ENCODE measurements around the gene HOTAIR. TPM values are rescaled to one million over a fixed set of nuclear protein-coding genes. Genes with fewer than 3 reads are reported as not detected.

The HOTAIR gene
- not detected in 2 replicates for total RNA-seq

DNA sequence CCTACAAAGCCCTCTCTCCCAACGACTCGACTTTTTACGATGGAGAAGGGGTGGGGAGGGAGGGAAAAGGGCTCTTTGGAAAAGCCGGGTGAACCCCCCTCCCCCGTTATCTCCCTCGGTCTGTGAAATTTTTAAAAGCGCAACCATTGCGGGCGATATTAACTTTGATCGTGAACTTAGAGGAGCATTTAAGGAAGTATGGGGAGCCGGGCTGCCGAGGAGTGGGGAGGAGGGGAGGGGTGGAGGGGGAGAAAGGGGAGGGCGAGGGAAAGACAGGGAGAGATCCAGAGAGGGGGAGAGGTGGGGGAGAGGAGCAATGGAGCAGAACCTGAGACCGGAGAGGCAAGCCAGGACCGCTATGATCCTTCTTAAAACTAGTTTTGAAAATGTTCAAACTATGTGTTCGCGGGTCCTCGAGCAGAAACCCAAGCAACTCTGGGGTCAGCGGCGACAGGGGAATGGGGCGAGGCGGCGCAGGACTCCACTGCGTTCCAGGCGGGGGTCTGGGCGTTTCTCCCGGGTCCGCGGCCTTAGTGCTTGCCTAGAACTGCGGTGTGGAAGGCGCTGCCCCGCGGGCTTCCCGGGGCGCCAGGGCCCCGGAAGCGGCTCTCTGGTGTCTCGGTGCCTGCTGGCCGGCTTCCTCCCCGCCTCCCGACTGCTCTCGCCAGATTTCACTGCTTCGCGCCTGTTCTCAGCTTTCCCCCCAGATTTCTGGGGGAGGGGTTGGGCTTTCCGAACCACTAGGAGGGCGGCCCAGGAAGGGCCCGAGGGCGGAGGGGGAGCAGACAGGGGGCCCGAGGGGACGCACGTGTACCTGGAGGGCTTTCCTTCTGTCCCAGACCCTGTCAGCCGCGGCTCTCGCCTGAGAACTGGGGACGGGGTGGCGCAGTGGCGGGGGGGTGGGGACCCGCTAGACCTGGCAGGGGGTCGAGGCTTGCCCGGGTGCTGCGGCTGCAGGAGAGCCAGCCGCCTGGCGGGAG lies at the start of gene HOTAIR:
Gene HOTAIR (minus strand): TSS at position 871 of the 980 bp plus-strand sequence.

DNA sequence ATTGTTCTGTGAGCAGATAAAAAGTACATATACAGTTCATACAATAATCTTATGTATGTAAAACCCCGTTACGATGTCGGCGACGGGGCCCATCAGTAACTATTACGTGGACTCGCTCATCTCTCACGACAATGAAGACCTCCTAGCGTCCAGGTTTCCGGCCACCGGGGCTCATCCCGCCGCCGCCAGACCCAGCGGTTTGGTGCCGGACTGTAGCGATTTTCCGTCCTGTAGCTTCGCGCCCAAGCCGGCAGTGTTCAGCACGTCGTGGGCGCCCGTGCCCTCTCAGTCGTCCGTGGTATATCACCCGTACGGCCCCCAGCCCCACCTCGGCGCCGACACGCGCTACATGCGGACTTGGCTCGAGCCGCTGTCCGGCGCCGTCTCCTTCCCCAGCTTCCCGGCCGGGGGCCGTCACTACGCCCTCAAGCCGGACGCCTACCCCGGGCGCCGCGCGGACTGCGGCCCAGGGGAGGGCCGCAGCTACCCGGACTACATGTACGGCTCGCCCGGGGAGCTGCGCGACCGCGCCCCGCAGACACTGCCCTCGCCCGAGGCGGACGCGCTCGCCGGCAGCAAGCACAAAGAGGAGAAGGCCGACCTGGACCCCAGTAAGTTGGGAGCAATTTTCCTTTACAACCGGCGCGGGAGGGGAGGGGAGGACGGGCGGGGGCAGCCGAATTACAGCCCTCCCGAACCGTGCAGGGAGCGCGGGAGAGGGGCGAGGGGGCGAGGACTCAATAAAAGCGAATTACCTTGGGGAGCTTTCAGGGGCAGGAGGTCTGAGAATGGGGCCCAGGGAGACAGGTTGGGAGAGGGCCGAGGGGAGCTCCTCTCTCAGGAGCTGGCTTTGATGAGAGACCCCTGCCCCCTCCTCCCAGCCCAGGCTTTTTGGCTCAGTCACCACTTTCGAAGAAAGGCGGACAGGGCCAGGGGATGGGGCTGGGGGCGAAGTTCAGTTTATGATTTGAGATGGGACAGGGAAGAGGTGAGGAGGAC lies 25.7 kb upstream of the HOTAIR start, which contains the start of gene HOXC9:
Gene HOXC9 (plus strand): TSS at position 46 of the 999 bp plus-strand sequence. CDS start 28 bp downstream, at position 74.

DNA sequence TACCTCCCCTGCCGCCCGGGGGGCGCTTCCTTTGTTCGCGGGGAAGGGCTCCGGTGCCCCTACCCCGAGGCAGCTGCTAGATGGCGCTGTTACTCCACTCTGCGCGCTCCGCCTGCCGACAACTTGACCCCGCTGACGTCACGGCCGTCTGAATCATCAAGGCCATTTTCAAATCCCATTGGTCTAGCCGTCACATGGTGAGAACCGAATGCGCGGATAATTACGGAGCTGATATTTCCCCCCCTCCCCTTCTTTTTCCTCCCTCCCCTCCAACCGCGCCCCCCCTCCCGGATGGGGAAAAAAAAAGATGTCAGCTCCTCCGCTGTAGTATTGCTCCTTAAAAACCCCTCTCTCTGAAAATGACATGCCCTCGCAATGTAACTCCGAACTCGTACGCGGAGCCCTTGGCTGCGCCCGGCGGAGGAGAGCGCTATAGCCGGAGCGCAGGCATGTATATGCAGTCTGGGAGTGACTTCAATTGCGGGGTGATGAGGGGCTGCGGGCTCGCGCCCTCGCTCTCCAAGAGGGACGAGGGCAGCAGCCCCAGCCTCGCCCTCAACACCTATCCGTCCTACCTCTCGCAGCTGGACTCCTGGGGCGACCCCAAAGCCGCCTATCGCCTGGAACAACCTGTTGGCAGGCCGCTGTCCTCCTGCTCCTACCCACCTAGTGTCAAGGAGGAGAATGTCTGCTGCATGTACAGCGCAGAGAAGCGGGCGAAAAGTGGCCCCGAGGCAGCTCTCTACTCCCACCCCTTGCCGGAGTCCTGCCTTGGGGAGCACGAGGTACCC lies 10.3 kb upstream of the HOTAIR start, which contains the start of gene HOXC10:
Gene HOXC10 (plus strand): TSS at position 246 of the 791 bp plus-strand sequence. CDS start 114 bp downstream, at position 360.

DNA sequence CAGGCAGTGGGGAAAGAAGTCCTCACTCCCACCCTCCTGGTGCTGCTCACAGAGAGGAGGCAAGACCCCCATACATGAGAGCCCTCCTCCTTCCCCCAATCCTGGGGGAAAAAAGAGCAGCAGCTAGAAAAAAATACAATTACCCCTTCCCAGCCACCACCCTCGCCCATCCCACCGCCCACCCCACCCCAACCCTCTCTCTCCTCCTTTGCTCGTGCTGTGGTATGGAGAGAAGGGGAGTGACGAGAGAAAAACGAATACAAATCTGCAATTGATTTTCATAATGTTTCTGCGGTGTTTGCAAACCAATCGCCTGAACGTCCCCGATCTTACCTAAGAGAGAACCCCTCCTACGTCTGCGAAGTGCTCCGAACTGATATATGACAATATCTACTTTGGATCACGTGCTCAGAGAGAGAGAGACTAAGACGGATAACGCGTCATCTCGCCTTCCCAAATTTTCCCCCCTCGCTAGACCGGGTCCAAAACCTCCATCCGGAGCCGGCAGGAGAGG lies 2.0 kb downstream of the HOTAIR start, which contains the start of gene HOXC11:
Gene HOXC11 (plus strand): TSS at position 405 of the 514 bp plus-strand sequence. CDS start 116 bp downstream, outside the sequence.

GRCh38 chr12:53954694-53955035 lies 20.1 kb downstream of the HOTAIR start, which contains the start of gene HOXC12:
HOXC12 (plus strand) TSS chr12:53954903; CDS start chr12:53954930, 27 bp downstream.

GRCh38 chr12:53938326-53939140 lies 36.2 kb downstream of the HOTAIR start, which contains the start of gene HOXC13:
HOXC13 (plus strand) TSS chr12:53938831; CDS start chr12:53938907, 76 bp downstream.

Other genes starting within 250 kb of the HOTAIR start
- gene CALCOCO1, start 247.5 kb downstream of the HOTAIR start, total RNA-seq, result 86.2 and 92.7 TPM in 2 replicates
- gene CISTR, start 223.0 kb downstream of the HOTAIR start, total RNA-seq, result not detected in 2 replicates
- under 0.01 TPM in 1 of 2 replicates, not detected in the other for gene HOXC13, start 36.1 kb downstream of the HOTAIR start, total RNA-seq
- under 0.01 TPM in 1 of 2 replicates, not detected in the other for gene HOXC12, start 20.1 kb downstream of the HOTAIR start, total RNA-seq
- gene HOXC11, start 1.8 kb downstream of the HOTAIR start, total RNA-seq, result 0.11 TPM in 1 of 2 replicates, not detected in the other
- not detected in 2 replicates for gene HOXC10, start 10.2 kb upstream of the HOTAIR start, total RNA-seq
- 0.22 TPM in 1 of 2 replicates, not detected in the other for gene HOXC9, start 25.2 kb upstream of the HOTAIR start, total RNA-seq
- not detected in 2 replicates for gene HOXC8, start 34.0 kb upstream of the HOTAIR start, total RNA-seq
- under 0.01 TPM in 1 of 2 replicates, not detected in the other for gene HOXC6, start 53.5 kb upstream of the HOTAIR start, total RNA-seq
- gene HOXC5, start 58.1 kb upstream of the HOTAIR start, total RNA-seq, result not detected in 2 replicates
- gene HOXC4, start 78.9 kb upstream of the HOTAIR start, total RNA-seq, result not detected in 2 replicates
- 20.4 and 20.7 TPM in 2 replicates for gene SMUG1, start 214.0 kb upstream of the HOTAIR start, total RNA-seq